ENCODE measurements around the gene EIF4G1.

DNA sequence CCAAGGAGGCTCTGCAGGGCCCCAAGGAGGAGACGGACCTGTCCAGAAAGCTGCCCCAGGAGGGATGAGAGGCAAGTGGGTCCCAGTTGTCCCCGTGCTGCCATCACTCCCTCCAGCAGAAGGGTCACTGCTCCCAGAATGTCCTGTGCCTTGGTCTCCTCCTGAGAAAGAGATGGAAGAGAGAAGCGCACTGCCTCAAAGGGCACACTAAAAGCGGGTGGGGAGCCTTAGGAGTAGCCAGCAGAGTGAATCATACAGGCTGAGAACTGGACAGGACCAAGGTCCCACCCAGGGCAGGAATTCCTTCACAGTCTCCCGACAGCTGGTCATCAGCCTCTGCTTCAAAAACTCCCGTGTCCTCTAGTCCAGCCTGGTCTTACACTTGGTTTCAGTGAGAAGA is 59.0 kb downstream of the EIF4G1 start:
- no peak for TF ChIP-seq POLR2AphosphoS5 (IDR thresholded peaks at IDR 0.05; ENCODE audit: low read depth, low read length)
- TF ChIP-seq POLR2A (IDR thresholded peaks at IDR 0.05; ENCODE audit: low read depth, low read length): no peak
- no peak for TF ChIP-seq SPI1 (IDR thresholded peaks at IDR 0.05; ENCODE audit: low read depth, low read length)
- no peak for TF ChIP-seq TAF1 (IDR thresholded peaks at IDR 0.05; ENCODE audit: low read depth, low read length)
- TF ChIP-seq POU2F2 (IDR thresholded peaks at IDR 0.05; ENCODE audit: low read depth, low read length): no peak
